T1000 (cell line): ENCODE results near the gene CREB5.
"Not testable (repeated sequence)": the region's sequence is repeated elsewhere in the genome, so short reads cannot be mapped to it uniquely, and the experiment has no call there.

ENCODE experiments used
- DNase-seq: peaks from one replicate; lab custom pipeline; 2025; ENCODE audit warnings: mixed read lengths; lab: John Stamatoyannopoulos, UW

The CREB5 gene

DNA sequence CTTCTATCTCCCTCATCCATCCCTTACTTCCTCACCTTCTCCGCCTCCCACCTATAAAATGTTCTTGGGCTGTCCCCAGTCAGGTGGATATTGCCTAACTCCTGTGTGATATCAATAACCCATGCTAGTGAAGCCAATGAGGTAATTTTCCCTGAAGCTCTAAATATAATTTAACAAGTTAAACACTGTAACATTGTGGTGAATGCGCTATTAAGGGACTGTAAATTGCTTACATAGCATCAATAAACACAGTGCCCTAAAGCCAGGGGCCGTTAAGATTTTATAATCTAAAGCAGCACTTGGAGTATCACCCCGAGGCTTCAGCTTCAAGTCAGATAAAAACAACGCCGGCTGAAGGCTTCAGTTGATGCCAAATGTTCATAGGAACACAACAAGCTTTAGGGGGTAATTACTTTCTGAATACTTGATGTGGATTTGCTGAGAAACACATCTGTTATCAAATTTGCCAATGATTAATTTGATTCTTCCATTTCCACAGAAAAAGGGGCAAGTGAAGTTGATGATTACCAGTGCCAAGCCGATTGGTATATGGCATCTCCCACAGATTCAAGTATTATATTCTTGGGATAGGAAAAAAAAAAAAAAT lies 138.4 kb downstream of the CREB5 start:
- no peak for DNase-seq

DNA sequence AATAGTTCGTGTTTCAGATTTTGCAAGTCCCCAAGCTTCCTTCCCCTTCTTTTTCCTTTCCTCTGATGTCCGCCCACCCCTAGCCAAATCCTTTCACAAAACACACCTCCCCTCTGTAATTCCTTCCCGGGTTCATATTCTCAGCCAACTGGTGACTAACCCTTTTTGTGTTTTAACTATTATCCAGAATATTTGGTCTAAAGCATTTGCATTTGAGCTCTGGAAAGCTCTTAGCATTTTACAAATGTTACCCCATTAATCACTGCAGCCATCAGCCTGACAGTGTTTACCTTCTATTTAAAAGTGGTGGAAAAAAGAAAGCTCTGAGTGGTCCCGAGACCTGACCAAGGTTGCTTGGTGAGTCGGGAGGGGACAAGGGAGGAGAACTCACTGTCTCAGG lies 139.0 kb downstream of the CREB5 start:
- no peak for DNase-seq

DNA sequence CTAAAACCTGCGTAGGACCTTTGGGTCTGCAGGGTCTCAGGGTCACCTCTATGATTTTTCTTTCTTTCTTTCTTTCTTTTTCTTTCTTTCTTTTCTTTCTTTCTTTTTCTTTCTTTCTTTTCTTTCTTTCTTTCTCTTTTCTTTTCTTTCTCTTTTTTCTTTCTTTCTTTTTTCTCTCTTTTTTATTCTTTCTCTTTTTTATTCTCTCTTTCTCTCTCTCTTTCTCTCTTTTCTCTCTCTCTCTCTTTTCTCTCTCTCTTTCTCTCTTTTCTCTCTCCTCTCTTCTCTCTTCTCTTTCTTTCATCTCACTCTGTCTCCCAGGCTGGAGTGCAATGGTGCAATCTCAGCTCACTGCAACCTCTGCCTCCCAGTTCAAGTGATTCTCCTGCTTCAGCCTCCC lies 139.4 kb downstream of the CREB5 start:
- not testable (repeated sequence) for DNase-seq

DNA sequence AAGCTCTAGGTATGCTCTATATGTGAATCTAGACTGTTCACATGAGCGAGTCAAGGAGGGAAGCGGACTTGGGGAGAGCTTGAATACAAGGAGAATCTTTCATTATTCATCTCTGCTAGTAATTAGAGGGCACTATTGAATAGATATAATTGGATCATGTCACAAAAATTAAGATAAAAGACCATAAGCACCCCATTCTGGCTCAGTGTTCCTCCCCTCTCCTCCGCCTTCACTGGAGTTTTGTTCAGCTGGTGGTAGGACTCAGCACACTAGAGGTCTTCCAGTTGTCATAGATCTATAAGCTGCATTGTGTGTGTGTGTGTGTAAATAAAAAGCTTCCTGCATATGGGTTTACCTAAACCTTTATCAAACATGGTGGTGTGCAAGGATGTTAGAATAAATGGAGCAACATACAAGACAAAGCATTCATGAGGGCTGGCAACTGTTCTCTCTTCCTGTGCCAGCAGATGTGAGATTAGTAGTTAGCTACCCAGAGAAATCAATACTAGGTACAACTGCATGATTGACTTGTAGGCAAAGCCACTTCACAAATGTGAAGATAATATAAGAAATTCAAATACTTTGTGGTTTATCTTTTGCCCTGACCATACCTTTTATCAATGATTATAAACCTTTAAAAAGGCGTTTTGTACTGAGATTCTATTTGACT lies 142.6 kb downstream of the CREB5 start:
- no peak for DNase-seq

DNA sequence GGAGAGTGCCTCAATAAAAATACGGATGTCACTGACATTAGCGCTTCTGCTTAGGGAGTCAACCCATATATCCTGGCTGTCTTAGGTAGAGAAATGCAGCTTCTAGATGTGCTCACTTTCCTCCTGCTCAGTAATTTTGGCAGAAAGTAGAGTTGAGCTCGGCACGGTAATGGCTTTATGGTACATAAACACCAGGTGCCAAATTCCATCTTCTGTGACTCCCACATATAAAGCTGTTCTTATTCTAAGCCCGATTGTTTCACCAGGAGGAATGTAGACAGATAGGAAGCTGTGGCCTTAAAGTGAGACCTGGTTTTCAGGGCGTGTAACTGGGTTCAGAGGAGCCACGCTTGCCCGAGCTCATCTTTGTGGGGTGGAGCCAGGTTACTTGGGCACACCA lies 143.7 kb downstream of the CREB5 start:
- no peak for DNase-seq

DNA sequence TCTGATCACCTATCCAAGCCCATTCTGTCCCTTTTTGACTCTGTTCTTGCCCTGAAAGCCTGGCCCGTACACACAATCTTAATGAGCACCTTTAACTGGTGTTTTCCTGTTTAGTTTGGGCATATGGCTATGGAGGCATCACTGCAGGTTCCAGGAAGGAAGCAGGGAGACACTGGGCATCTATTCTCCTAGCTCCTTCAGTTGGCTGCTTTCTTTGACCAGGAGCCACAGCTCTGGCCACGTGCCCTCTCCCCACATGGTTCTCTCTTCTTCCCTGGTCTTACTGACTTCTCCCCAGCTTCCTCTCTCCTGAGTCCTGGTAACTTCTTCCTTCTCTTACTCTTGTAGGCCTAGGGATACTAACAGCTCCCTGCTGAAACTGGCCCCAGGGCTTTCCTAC lies 144.4 kb downstream of the CREB5 start:
- DNase-seq: no peak

DNA sequence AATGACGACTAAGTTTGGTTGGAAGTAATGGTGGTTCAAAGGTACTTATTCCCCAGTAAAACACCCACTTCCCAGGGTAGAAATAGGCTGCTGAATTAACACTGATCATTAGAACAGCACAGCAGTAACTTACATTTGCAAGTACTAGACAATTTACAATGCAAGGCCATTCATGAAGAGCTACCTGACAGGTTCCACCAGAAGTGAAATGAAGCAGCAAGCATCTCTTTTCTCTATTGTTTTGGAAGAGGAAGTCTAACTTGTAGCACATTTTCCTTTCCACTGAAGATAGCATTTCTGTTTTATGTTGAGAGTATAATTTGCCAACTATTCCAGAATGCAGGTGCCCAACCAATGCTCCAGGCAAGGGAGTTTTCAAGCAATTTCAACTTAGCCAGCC lies 145.9 kb downstream of the CREB5 start:
- no peak for DNase-seq

DNA sequence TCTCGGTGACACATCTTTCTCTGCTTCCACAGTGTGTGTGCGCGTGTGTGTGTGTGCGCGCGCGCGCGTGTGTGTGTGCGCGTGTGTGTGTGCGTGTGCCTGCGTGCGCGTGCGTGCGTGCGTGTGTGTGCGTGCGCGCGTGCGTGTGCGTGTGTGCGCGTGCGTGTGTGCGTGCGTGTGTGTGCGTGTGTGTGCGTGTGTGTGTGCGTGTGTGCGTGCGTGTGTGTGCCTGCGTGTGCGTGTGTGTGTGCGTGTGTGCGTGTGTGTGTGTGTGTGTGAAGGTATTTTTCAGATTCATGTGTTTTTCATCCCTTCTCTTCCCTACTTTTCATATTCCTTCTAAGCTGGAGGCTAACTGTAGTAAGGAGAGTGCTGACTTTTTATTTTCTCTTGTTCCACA lies 148.4 kb downstream of the CREB5 start:
- DNase-seq: no peak

DNA sequence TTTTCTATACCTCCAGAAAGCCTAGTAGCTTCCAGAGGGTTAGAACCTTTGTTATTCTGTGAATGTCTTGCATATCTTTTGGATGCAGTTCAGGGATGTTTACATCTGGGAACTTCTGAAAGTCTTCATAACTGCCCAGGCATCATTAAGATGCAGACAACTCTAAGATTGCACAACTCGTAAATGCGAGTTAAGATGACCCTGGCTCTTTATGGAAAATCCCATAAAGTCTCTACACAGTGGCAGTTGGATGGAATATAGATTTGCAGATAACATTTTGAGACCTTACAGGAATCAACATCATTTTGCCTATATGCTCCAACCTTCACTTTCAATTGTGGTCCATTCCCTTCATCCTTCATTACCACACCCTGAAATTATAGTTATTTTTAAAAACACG lies 151.7 kb downstream of the CREB5 start:
- DNase-seq: no peak

DNA sequence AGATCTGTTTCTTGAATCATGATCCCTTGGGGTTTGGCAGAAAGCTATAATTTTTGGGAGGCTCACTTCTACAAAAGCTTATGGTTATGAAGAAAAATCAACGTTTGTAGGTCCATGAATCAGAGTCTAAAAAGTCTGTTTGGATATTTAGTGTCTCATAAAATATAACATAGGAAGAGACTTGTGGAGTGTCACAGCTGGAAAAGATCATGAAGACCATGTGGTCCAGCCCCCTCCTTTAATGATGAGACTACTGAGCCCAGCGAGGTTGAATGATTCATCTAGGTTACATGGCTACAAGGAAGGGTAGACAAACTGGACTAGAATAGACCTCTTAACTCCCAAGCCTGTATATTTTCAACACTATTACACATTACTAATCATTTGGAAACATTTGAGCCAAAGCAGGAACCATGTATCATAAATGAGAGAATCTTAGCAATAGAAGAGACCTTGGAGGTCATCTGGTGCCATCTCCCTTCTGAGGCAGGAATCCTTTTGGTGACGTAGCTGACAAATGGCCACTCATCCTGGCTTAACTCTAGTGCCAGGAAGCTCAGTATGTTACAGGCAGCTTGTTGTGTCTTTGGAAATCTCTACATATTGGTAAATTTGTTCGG lies 152.5 kb downstream of the CREB5 start:
- no peak for DNase-seq

DNA sequence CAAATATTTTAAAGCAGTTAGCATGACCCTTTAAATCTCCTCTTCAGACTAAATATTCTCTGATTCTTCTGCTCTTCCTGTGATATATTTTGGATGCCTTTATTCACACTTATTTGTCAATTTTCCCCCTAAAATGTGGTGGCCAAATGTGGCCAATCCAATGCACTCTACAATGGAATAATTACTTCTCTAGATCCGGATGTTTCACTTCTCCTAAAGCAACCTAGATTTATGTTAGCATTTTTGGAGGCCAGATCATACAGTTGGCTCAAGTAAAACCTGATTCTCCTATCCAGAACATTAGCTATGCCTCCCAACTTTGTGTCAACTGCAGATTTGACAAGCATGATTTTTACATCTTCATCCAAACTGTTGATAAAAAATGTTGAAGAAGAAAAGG lies 153.7 kb downstream of the CREB5 start:
- DNase-seq: no peak

DNA sequence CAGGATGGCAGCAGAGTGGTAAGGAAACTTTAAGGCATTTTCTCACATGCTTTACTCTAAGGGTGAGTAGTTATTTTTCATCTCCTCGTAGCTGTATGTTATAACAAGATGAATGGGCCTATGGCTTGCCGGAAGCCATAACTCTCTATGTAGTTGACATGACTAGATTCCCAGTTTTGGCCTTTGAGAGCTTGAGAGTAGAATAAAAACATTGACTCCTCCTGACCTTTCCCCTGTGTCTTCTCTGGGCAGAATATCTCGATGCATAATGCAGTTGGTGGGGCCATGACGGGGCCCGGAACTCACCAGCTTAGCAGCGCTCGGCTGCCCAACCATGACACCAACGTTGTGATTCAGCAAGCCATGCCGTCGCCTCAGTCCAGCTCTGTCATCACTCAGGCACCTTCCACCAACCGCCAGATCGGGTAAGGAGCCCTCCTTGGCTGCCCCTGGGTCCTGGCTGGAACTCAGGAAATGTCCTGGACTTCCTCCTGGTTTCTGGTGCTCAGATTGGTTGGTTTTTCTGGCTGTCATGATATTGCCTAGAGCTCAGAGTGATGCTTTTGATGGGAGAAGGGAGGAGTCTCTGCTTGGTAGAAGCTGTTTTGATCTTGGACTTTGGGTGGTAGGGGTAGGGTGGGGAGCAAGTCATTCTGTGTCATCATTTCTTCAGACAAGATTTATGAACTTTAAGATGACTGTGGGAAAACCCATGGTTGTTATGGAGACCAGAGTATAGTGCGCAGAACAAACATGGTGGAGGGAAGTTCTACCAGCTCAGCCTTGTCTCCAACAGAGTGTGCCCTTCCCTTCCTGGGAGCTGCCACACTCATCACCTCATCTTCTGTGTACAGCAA lies 158.0 kb downstream of the CREB5 start:
- no peak for DNase-seq

DNA sequence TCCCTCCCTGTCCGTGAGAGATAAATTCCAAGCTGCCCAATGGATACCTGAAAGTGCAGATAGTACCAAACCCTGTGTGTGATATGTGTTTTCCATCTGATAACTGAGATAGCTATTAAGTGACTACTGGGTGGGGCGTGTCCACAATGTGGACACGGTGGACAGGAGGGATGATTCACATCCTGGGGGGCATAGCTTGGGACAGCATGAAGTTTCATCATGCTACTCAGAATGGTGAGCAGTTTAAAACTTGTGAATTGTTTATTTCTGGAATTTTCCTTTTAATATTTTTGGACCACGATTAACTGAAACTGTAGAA lies 158.6 kb downstream of the CREB5 start:
- no peak for DNase-seq

DNA sequence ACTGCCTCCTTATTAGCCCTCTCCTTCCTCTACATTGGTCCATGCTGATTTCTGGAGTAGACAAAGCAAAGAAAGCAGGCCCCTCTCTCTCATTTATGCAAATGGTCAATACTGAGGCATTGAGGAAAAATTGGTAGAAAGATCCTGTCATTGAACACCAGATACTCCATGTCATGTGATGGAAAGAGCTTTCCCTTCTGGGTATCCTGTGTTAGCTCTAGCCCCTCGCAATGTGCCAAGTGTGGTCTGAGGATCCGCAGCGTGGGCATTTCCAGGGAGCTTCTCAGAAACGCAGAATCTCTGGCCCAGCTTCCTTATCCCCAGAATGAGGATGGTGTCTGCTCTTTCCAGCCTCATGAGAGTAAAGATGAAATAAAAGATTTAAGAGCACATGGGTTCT lies 159.1 kb downstream of the CREB5 start:
- DNase-seq: no peak

DNA sequence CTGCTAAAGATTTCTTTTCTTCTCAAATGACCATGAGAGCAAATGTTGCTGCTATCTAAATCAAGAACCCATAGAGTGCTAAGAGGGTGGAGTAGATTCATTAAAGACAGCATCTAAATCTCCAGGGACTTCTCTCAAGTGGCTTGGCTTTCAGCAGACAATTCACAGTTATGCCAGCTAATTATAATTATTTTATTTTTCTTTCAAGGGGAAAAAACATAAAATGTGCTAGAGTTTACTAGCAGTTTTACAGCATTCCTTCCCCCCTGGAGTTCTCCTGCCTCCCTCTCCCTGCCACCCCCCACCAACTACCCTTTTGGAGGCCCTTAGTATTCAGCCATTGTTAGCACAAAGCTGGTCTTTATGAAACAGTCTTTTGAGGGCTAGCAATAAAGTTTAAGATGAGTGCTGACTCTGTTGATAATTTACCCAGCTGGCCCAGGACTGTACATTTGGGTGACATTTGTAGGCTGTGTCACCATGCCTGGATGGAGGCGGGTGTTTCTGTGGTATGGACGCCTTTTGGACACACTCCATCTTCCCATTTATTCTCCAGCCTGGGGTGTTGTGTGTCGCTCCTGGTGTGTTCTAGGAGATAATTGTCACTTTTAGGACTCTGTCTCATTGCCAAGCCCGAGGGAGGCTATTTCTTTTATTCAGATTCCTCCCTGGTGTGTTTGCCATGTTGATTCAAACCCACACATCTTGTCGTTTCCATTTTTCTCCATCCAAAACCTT lies 160.2 kb downstream of the CREB5 start:
- DNase-seq: no peak

DNA sequence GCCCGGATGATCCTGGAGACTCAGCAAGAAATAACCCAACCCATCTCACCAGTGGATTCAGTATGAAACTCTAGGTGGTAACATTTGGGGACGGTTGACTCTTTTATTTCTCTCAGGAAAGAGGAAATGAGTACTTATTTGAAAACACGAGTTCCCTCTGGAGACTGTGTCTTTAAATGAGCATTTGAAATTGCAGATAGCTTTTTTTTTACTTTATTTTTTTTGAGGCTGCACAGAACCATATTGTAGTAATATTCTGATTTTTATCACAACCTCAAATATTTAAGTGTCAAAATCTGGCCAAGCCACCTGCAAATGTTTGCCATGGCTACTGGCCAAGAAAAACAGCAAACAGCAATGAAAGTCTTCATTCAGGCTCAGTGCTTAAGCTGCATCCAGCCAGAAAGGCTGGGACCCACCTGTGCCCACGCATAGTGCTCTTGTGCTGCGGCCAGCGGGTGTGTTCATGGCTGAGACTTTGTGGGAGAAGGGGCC lies 160.8 kb downstream of the CREB5 start:
- DNase-seq: no peak

DNA sequence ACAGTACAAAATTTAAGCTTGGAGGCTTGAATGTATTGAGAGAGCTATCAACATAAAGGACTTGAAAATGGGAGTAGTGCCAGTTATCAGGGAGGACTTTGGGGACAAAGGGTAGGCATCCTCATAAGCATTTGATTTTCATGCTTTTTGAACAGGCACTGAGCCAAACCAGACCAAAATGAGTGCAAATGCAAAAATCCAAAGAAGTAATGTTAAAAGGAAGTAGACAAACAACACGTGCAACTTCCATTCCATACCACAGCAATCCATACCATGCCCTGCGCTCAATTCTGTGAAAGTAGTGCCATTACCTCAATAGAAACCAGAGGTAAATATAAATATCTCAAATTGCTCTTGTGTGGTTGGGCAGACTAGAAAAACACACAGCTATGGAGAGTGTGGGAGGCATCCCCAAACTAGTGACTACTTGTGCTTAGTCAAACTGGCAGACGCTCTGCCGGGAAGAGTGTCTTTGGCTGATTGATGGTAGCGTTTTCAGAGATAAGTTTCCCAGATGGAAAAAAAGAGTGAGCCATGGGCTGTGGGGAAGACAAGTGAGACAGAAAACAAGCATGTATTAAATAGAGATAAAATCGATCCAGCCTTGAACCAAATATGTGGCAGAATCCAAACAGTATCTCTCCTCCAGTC lies 161.5 kb downstream of the CREB5 start:
- DNase-seq: no peak

DNA sequence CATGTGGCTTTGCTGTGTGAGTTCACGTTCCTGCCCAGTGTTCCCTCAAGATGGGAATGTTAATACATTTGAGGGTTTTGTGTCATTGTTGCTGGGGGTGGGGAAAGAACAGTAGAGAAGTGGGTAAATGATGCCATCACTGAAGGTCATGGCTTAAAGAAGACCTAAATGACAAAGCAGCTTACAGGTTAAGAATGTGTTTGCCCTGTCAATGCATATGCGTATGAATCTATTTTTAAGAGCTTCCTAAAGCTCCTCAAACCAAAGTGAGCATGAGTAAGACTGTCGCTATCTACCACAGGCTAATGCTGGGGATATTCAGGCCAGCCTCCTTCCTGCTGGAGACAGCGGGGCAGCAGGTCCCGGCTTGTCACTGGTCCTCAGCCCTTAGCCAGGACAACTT lies 162.9 kb downstream of the CREB5 start:
- DNase-seq: no peak

DNA sequence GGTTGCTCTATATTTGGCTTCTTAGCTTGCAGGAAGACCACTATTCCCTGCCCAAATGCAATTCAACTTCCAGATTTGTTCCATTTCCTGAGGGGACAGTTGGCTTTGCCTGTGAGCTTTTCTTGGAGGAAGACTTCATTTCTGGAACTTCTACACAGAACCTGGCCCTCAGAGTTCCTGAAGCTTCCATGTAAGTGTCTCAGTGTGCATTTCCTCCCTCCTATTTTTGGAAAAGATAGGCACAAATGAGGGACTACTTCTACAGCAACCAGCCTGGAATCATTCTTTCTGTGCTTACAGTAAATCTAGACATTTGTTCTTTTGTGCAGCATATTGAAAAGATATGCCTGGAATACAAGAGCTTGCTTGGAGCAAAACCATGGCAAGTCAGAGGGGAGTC lies 164.3 kb downstream of the CREB5 start:
- DNase-seq: no peak

DNA sequence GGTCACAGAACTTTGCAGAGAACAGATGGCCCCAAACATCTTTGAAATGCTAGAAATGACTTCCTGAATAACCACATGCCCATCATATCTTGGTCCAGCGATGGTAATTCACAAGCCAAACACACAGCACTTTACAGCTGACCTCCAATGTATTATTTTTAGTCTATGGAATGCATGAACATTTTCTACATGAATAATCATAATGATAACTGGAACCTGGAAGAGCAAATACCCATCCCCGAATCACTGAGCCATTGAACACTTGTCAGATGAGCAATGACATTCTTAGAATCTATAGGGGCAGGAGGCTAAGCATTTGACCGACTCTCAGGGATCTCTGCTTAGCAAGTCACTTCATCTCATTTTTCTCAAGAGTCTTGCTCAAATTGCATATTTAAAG lies 167.3 kb downstream of the CREB5 start:
- DNase-seq: no peak

DNA sequence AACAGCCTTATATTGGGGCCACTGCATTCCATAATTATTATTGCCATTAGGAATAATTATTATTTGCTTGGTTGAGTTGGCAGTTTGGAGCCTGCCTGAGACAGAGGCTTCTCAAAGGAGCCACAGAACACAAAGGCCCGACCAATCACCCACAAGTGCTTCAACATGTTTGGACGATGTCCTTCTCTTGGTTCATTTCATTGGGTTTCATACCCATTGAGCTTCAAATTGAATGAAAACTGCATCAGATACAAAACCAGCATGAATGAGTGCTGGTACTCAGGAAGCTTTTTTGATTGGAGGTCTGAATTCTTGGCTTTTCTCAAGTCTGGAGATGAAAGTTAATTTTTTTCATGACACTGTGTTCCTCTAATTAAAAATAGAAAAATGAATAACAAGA lies 168.3 kb downstream of the CREB5 start:
- DNase-seq: no peak

DNA sequence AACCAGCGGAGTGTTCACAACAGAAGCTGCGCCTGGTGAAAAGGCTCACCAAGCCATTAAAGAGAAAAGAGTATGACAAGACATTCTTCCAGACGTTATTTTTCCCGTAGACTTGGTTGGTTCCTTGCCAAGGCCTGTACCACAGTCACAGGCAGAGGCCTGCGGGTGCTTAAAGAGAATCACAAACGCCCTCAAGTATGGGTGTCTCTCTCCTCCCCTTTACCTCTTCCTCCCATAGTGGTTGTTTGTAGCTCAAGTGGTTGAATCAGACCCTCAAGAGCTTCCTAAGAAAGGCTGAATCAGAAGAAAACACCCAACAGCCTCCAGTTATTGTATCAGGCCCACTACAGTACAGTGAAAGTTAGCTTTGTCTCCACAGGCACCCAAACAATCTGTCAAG lies 169.0 kb downstream of the CREB5 start:
- no peak for DNase-seq
